Lower leg skin (tissue), 4 donors: ENCODE data around the gene SLC44A4. TPM values are rescaled to one million over a fixed set of nuclear protein-coding genes. Genes with fewer than 3 reads are reported as not detected.

ENCODE experiments used
- DNase-seq, 2 donors: peaks; one replicate each; pipeline ENCODE4 v3.0.0-alpha.2; 2019; ENCODE audit warnings: low spot score in 2 of 2
- H3K4me3 ChIP-seq: fragments of 200-600 bp; sonication (generic); 2 replicates; pipeline ENCODE4 v1.5.1; 2017; ENCODE audit warnings: mild to moderate bottlenecking, low read depth; ENCODE audit not compliant: poor library complexity, severe bottlenecking
- CTCF ChIP-seq, 3 donors: fragments of 450-650 bp; IDR thresholded peaks; one replicate each; pipeline ENCODE4 v1.5.1; 2016; ENCODE audit warnings: antibody characterized with exemption in 3 of 3, mild to moderate bottlenecking in 3 of 3, moderate library complexity in 2 of 3
- POLR2A ChIP-seq, 2 donors: fragments of 450-650 bp; IDR thresholded peaks; one replicate each; pipeline ENCODE4 v1.6.1; 2016 to 2017; ENCODE audit warnings: antibody characterized with exemption in 2 of 2, mild to moderate bottlenecking in 1 of 2, moderate library complexity in 1 of 2
- WGBS, 2 donors: methylation state at CpG; one replicate each; pipeline ENCODE4 v1.1.5; 2018; 5-methylcytosine and 5-hydroxymethylcytosine counted together
- intact Hi-C: fragments of 100-400 bp; cut with DNase I; formaldehyde crosslinking; loops from one replicate; pipeline ENCODE4 v1.15.0; 2023; ENCODE audit warnings: low total_unique reads
- total RNA-seq, 4 donors: library from RNA; depleted of rRNA; stranded (reverse); fragments of >200 nt; gene quantifications; one replicate each; pipeline ENCODE4 v1.1.0, GENCODE V29; 2016

Gene SLC44A4
- total RNA-seq, 4 donors from 2014 or later = 1.6 to 5.2 (median 3.2) TPM

DNA sequence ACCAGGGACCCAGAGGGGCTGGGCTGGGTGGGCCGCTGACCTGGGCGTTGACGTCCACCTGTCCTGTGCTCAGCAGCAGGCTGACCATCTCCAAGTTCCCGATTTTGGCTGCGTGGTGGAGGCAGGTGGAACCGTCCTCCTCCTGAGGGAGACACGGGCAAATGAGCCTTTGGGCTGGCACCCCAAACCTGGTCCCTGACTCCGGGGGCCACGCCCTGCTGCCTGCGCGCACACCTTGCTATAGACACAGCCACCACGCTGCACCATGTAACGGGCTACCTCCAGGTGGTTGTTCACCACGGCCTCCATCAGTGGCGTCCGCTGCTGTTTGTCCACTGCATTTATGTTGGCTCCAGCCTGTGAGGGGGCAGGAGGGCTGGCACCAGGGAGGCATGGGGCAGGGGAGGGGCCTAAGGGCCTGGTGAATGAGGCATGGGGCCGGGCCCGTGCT lies 7.8 kb upstream of the SLC44A4 start:
- no peak for TF ChIP-seq POLR2A (IDR thresholded peaks at IDR 0.05)
- no peak for TF ChIP-seq CTCF (IDR thresholded peaks at IDR 0.05)
- 81 to 90% methylated on average over 13 to 18 of the region's 18 CpGs for WGBS, 2 donors
- H3K4me3 ChIP-seq = no peak overlapping the region
- no peak for DNase-seq
- intact Hi-C loops = no loop called here

GRCh38 chr6:31884528-31885035 lies 5.8 kb upstream of the SLC44A4 start:
- intact Hi-C loops = no loop called here
- 94 to 96% methylated on average over 22 of the region's 22 CpGs for WGBS, 2 donors
- H3K4me3 ChIP-seq = no peak overlapping the region
- no peak for TF ChIP-seq CTCF (IDR thresholded peaks at IDR 0.05)
- TF ChIP-seq POLR2A (IDR thresholded peaks at IDR 0.05) = no peak
- no peak for DNase-seq

DNA sequence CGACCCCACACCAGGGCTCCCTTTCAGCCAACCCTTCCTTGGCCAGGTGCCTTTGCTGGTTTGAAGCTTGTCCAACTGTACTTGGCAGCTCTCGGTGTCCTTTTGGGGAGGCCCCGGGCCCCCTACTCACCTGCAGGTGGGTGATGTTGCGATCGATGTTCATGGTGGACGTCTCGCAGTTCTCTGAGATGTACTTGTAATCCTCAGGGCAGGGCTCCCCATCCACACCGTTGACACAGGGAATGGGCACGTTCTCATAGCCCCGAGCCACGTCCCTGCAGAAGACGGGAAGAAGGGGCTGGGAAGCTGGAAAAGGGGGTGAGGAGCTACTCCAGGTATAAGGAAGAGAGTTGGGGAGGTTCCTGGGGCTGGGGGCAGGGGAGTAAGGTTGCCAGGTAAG lies 4.9 kb upstream of the SLC44A4 start:
- WGBS, 2 donors = 89 to 92% methylated on average over 12 of the region's 12 CpGs
- DNase-seq = no peak
- intact Hi-C loops = no loop called here

GRCh38 chr6:31882344-31882743 lies 3.5 kb upstream of the SLC44A4 start:
- TF ChIP-seq POLR2A (IDR thresholded peaks at IDR 0.05) (no peak), CTCF (IDR thresholded peaks at IDR 0.05) (no peak)
- intact Hi-C loops = no loop called here
- DNase-seq = no peak
- 90 to 91% methylated on average over 6 of the region's 6 CpGs for WGBS, 2 donors
- no peak overlapping the region for H3K4me3 ChIP-seq

More for the DNA sequence above, 4.9 kb upstream of the SLC44A4 start:
- no peak for TF ChIP-seq POLR2A (IDR thresholded peaks at IDR 0.05)
- no peak for TF ChIP-seq CTCF (IDR thresholded peaks at IDR 0.05)
- H3K4me3 ChIP-seq = no peak overlapping the region

DNA sequence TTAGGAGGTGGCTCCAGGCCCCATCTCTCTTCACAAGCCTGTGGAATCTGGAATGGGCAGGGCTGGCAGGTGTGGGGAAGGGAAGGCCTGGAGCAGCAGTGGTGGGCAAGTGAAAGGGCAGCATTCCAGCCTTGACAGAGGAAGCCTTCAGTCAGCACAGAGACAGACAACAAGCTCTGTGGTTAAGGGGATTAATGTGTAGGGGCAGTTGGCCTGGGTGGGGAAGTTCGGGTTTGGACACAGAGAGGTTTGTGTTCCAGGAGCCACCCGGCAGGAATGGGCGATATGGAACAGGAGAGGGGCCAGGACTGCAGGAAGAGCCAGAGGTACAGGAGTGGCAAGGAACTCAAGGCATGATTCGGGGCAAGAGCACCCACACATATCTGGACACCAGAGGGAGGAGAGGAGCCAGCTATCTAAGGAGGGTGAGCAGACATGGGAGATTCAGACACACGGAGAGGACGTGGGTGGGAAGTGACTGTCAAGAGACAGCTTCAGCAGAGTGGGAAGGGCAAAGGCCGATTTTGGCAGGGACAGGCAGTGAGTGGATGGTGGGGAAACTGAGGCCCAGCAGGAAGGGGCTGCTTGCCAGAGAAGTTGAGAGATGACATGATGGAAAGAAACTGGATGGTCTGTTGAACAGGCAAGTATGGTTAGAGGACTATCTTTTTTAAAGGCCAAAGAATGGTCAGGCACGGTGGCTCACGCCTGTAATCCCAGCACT lies 2.5 kb upstream of the SLC44A4 start:
- WGBS, 2 donors = 85 to 88% methylated on average over 9 of the region's 9 CpGs
- intact Hi-C loops = no loop called here
- no peak for DNase-seq
- no peak for TF ChIP-seq POLR2A (IDR thresholded peaks at IDR 0.05)
- no peak for TF ChIP-seq CTCF (IDR thresholded peaks at IDR 0.05)
- no peak overlapping the region for H3K4me3 ChIP-seq
